ENCODE data around the gene HNRNPA2B1.

DNA sequence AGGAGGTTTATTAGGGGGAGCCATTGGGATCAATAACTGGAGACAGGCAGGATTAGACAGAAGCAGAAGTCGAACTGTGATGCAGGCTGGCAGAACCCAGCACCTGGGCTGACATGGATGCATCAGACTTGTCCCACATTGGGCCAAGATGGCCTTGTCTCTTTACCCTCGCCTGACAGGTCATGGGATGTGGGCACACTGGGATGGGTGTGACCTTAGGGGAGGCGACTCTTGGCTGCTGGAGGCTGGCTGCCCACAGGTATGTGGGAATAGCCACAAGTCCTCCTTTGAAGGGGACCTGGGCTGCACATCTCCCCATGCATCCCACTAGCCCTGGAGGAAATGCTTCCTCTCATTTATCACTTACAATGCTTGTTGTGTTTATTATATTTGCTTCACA, 31.3 kb downstream of the HNRNPA2B1 start:
- TF ChIP-seq, protein P1, sequence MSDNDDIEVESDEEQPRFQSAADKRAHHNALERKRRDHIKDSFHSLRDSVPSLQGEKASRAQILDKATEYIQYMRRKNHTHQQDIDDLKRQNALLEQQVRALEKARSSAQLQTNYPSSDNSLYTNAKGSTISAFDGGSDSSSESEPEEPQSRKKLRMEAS (IDR thresholded peaks at IDR 0.05): no peak
- TF ChIP-seq MYC (IDR thresholded peaks at IDR 0.05; ENCODE audit: borderline replicate concordance, low read length) (no peak), POLR2A (IDR thresholded peaks at IDR 0.05; ENCODE audit: low read length) (no peak), HOXA7 (CRISPR knock-in tag; IDR thresholded peaks at IDR 0.05) (no peak), GATA3 (IDR thresholded peaks at IDR 0.05; ENCODE audit: borderline replicate concordance) (no peak), EHMT2 (IDR thresholded peaks at IDR 0.05; ENCODE audit: low read depth) (no peak)
- TF ChIP-seq, protein P2, sequence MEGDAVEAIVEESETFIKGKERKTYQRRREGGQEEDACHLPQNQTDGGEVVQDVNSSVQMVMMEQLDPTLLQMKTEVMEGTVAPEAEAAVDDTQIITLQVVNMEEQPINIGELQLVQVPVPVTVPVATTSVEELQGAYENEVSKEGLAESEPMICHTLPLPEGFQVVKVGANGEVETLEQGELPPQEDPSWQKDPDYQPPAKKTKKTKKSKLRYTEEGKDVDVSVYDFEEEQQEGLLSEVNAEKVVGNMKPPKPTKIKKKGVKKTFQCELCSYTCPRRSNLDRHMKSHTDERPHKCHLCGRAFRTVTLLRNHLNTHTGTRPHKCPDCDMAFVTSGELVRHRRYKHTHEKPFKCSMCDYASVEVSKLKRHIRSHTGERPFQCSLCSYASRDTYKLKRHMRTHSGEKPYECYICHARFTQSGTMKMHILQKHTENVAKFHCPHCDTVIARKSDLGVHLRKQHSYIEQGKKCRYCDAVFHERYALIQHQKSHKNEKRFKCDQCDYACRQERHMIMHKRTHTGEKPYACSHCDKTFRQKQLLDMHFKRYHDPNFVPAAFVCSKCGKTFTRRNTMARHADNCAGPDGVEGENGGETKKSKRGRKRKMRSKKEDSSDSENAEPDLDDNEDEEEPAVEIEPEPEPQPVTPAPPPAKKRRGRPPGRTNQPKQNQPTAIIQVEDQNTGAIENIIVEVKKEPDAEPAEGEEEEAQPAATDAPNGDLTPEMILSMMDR (IDR thresholded peaks at IDR 0.05): no peak
- TF ChIP-seq, protein P3, sequence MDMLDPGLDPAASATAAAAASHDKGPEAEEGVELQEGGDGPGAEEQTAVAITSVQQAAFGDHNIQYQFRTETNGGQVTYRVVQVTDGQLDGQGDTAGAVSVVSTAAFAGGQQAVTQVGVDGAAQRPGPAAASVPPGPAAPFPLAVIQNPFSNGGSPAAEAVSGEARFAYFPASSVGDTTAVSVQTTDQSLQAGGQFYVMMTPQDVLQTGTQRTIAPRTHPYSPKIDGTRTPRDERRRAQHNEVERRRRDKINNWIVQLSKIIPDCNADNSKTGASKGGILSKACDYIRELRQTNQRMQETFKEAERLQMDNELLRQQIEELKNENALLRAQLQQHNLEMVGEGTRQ (IDR thresholded peaks at IDR 0.05): no peak

All from A549 (cell line).